ENCODE results near the gene MROH7.

DNA sequence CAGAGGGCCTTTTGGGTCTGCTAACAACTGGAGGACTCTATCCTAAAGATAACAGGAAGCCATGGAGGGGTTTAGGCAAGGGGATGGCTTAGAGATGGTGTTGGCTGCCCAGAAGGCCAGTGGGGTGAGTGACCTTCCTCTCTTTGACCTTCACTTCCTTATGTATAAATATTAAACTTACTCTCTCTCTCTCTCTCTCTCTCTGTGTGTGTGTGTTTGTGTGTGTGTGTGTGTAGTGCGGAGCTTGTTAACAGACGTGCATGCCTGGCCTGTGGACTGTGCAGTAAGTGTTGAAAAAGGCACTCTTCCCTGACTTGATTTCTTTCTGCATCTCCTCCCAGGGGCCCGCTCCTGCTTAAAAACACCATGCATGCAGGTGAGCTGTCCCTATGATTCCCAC, 10.0 kb downstream of the MROH7 start:
- no peak for TF ChIP-seq HNF4G (IDR thresholded peaks at IDR 0.05)
- TF ChIP-seq, protein P1, sequence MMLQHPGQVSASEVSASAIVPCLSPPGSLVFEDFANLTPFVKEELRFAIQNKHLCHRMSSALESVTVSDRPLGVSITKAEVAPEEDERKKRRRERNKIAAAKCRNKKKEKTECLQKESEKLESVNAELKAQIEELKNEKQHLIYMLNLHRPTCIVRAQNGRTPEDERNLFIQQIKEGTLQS (IDR thresholded peaks at IDR 0.05) = no peak
- TF ChIP-seq GABPA (IDR thresholded peaks at IDR 0.05 in 1 of 2, conservative IDR thresholded peaks at IDR 0.05 in 1 of 2) = no peak
- no peak for TF ChIP-seq YY1 (IDR thresholded peaks at IDR 0.05)

Data from liver (tissue), 2 donors.